CD4-positive, alpha-beta T cell (primary cell): Measurements from ENCODE around the gene SSH2. TPM values are rescaled to one million over a fixed set of nuclear protein-coding genes. Genes with fewer than 3 reads are reported as not detected.
A peak's percentile ranks its signal among the peaks of the same experiment; 100 is the strongest.

ENCODE experiments used
- ATAC-seq: fragments of 200-7000 bp; cut with Tn5 transposase; one replicate; pipeline ENCODE4 v1.10.0; 2022; ENCODE audit warnings: mild to moderate bottlenecking; ENCODE audit not compliant: poor library complexity
- CTCF ChIA-PET: fragments of 350-600 bp; sonication (Branson Sonifier 250); formaldehyde crosslinking; loops from one replicate; lab custom pipeline; 2021; ENCODE audit warnings: antibody characterized with exemption, inconsistent platforms; lab: Charles Lee
- POLR2A ChIA-PET: fragments of 350-600 bp; sonication (Branson Sonifier 250); formaldehyde crosslinking; loops from one replicate; lab custom pipeline; 2021; ENCODE audit warnings: antibody characterized with exemption, inconsistent platforms; lab: Charles Lee
- DNase-seq, 14 experiments: peaks; one replicate each; pipeline ENCODE4 v3.0.0-alpha.2; 2013 to 2020; ENCODE audit warnings: mixed read lengths in 2 of 14
- H3K27ac ChIP-seq, 2 donors: one replicate each; pipeline versions ENCODE4 v1.5.1 to v1.7.0; 2013; ENCODE audit warnings: low read length in 2 of 2, low read depth in 1 of 2, mild to moderate bottlenecking in 1 of 2
- H3K27me3 ChIP-seq, 2 experiments: 1 replicate in 1 of 2; 2 replicates in 1 of 2; pipeline versions ENCODE4 v1.6.1 to v1.7.0; 2013; ENCODE audit warnings: low read length in 2 of 2, control low read depth in 1 of 2, mild to moderate bottlenecking in 1 of 2, moderate library complexity in 1 of 2; ENCODE audit not compliant: insufficient read depth in 2 of 2, control insufficient read depth in 1 of 2
- H3K36me3 ChIP-seq: one replicate; pipeline ENCODE4 v1.6.1; 2013; ENCODE audit warnings: low read length, control low read depth; ENCODE audit not compliant: insufficient read depth
- H3K4me1 ChIP-seq: one replicate; pipeline ENCODE4 v1.6.1; 2013; ENCODE audit warnings: low read length, control low read depth; ENCODE audit not compliant: insufficient read depth
- H3K4me3 ChIP-seq: one replicate; pipeline ENCODE4 v1.5.1; 2013; ENCODE audit warnings: mild to moderate bottlenecking, low read length, moderate library complexity
- H3K9me3 ChIP-seq, 2 experiments: 1 replicate in 1 of 2; 2 replicates in 1 of 2; pipeline versions ENCODE4 v1.6.1 to v1.7.0; 2013; ENCODE audit warnings: low read length in 2 of 2, mild to moderate bottlenecking in 2 of 2, control low read depth in 1 of 2, moderate library complexity in 1 of 2; ENCODE audit not compliant: control insufficient read depth in 1 of 2, insufficient read depth in 1 of 2
- H3K27ac Mint-ChIP-seq: one replicate; pipeline ENCODE4 v1.8.0; 2020; ENCODE audit warnings: mixed read lengths
- H3K27me3 Mint-ChIP-seq: one replicate; pipeline ENCODE4 v1.8.0; 2021; ENCODE audit warnings: mixed read lengths
- H3K36me3 Mint-ChIP-seq: one replicate; pipeline ENCODE4 v1.8.0; 2021; ENCODE audit warnings: low read depth, mixed read lengths
- H3K4me1 Mint-ChIP-seq: one replicate; pipeline ENCODE4 v1.8.0; 2021; ENCODE audit warnings: low read depth, mixed read lengths
- H3K4me3 Mint-ChIP-seq: one replicate; pipeline ENCODE4 v1.8.0; 2020; ENCODE audit warnings: mild to moderate bottlenecking, mixed read lengths
- H3K9me3 Mint-ChIP-seq: one replicate; pipeline ENCODE4 v1.8.0; 2020; ENCODE audit warnings: mixed read lengths
- intact Hi-C, 2 experiments: fragments of 100-400 bp; cut with DNase I in 1 of 2; cut with micrococcal nuclease in 1 of 2; formaldehyde crosslinking; loops; one replicate each; pipeline versions ENCODE4 v1.15.1 to v1.9.0; 2023 to 2025; cut with DNase I, micrococcal nuclease
- total RNA-seq, 174 experiments: library from RNA in 2 of 174; stranded (reverse) in 2 of 174; gene quantifications; one replicate each; pipeline ENCODE4 v1.2.3 and lab custom pipeline; 2021 to 2026
- TF ChIP-seq, protein P1 (sequence below): fragments of 200-600 bp; IDR thresholded peaks from one replicate; pipeline ENCODE4 v1.8.0; 2022; ENCODE audit warnings: antibody characterized with exemption, mild to moderate bottlenecking

Gene SSH2
- total RNA-seq, 2 experiments from 2014 or later = 73.4 to 81.5 TPM

DNA sequence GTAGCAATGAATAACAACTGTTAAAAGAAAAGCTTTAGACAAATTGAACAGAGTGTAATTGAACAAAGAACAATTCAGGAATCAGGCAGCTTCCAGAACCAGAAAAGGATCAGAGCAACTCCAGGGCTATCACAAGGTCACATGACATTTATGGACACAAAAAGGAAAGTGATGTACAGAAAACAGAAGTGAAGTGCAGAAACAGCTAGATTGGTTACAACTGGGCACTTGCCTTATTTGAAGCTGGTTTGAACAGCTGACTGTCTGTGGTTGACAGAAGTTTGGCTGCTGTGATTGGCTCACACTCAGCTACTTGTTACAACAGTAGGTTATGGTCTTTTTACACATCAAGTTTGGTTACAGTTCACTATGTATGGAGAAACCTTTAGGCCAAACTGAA lies 26.2 kb upstream of the SSH2 start:
- no peak for DNase-seq
- no peak overlapping the region for H3K27ac ChIP-seq
- ChIA-PET CTCF (interaction anchor here (1.2 to 1.3 kb wide), 2 partner anchors 25 to 52 kb away, joined by 3 to 5 read pairs; no protein-coding TSS in a partner anchor), POLR2A (no interaction called here)
- intact Hi-C loops = no loop called here
- no peaks in the 10 kb centered on the region for H3K4me1 ChIP-seq
- ATAC-seq = no peak
- H3K4me1 Mint-ChIP-seq = no peaks in the 10 kb centered on the region
- H3K27me3 Mint-ChIP-seq = no peaks in the 10 kb centered on the region
- peaks cover 0 to 8% of the 10 kb centered on the region in 2 experiments for H3K9me3 ChIP-seq
- no peaks in the 10 kb centered on the region for H3K27me3 ChIP-seq
- peaks cover 6% of the 10 kb centered on the region for H3K36me3 Mint-ChIP-seq
- no peak overlapping the region for H3K4me3 Mint-ChIP-seq
- peaks cover 9% of the 10 kb centered on the region for H3K9me3 Mint-ChIP-seq
- no peak overlapping the region for H3K27ac Mint-ChIP-seq
- TF ChIP-seq, protein P1, sequence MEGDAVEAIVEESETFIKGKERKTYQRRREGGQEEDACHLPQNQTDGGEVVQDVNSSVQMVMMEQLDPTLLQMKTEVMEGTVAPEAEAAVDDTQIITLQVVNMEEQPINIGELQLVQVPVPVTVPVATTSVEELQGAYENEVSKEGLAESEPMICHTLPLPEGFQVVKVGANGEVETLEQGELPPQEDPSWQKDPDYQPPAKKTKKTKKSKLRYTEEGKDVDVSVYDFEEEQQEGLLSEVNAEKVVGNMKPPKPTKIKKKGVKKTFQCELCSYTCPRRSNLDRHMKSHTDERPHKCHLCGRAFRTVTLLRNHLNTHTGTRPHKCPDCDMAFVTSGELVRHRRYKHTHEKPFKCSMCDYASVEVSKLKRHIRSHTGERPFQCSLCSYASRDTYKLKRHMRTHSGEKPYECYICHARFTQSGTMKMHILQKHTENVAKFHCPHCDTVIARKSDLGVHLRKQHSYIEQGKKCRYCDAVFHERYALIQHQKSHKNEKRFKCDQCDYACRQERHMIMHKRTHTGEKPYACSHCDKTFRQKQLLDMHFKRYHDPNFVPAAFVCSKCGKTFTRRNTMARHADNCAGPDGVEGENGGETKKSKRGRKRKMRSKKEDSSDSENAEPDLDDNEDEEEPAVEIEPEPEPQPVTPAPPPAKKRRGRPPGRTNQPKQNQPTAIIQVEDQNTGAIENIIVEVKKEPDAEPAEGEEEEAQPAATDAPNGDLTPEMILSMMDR = no peak
- H3K36me3 ChIP-seq = no peaks in the 10 kb centered on the region
- H3K4me3 ChIP-seq = no peak overlapping the region

DNA sequence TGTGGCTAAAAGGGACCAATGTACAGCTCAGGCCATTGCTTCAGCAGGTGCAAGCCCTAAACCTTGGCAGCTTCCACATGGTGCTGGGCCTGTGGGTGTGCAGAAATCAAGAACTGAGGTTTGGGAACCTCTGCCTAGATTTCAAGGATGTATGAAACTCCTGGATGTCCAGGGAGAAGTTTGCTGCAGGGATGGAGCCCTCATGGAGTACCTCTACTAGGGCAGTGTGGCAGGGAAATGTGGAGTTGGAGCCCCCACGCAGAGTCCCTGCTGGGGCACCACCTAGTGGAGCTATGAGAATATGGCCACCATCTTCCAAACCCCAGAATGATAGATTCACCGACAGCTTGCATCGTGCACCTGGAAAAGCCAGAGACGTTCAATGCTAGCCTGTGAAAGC lies 24.4 kb upstream of the SSH2 start:
- no peaks in the 10 kb centered on the region for H3K4me1 Mint-ChIP-seq
- CTCF ChIA-PET = interaction anchor here (0.7 kb wide), 1 partner anchor 23 kb away, joined by 3 read pairs; no protein-coding TSS in a partner anchor

DNA sequence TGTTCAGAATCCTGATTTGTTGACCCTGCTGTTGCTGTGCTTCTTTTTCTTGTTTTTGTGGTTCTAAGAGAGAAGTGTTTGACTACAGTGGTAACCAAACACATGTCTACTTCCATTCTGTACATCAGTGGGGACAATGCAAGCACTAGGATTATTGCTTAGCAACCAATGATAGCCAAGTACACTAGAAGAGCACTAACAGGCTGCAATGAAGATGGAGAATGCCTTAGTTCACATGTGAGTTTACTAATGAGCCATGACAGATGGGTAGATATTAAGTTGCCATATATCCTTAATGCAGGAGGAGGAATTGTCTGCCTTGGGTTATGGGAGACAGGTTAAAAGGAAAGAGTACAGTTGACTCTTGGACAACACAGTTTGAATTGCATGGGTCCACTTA lies 19.7 kb upstream of the SSH2 start:
- no peak overlapping the region for H3K4me3 Mint-ChIP-seq

More for the DNA sequence above, 24.4 kb upstream of the SSH2 start:
- H3K36me3 Mint-ChIP-seq = peaks cover 6% of the 10 kb centered on the region
- no peaks in the 10 kb centered on the region for H3K4me1 ChIP-seq
- POLR2A ChIA-PET = no interaction called here
- no peaks in the 10 kb centered on the region for H3K27me3 Mint-ChIP-seq
- H3K27ac Mint-ChIP-seq = no peak overlapping the region
- intact Hi-C loops = no loop called here
- DNase-seq = peak in 1 of 14 experiments; percentile 5
- H3K4me3 ChIP-seq = no peak overlapping the region
- H3K27me3 ChIP-seq = no peaks in the 10 kb centered on the region
- H3K36me3 ChIP-seq = no peaks in the 10 kb centered on the region
- peaks cover 0 to 8% of the 10 kb centered on the region in 2 experiments for H3K9me3 ChIP-seq
- no peak overlapping the region for H3K27ac ChIP-seq
- TF ChIP-seq, protein P1 = no peak
- peaks cover 9% of the 10 kb centered on the region for H3K9me3 Mint-ChIP-seq
- no peak for ATAC-seq
- no peak overlapping the region for H3K4me3 Mint-ChIP-seq

More for the DNA sequence above, 19.7 kb upstream of the SSH2 start:
- Mint-ChIP-seq H3K4me1 (no peaks in the 10 kb centered on the region), H3K9me3 (peaks cover 9% of the 10 kb centered on the region), H3K27me3 (no peaks in the 10 kb centered on the region), H3K27ac (no peak overlapping the region), H3K36me3 (peaks cover 6% of the 10 kb centered on the region)
- TF ChIP-seq, protein P1 = no peak
- Histone ChIP-seq H3K4me3 (no peak overlapping the region), H3K27me3 (no peaks in the 10 kb centered on the region), H3K27ac (no peak overlapping the region), H3K36me3 (no peaks in the 10 kb centered on the region), H3K4me1 (no peaks in the 10 kb centered on the region), H3K9me3 (peaks cover 0 to 7% of the 10 kb centered on the region in 2 experiments)
- intact Hi-C loops = no loop called here
- ChIA-PET CTCF (no interaction called here), POLR2A (no interaction called here)
- DNase-seq (no peak), ATAC-seq (no peak)
